ENCODE measurements around the gene PPP6R3.

PPP6R3 gene

DNA sequence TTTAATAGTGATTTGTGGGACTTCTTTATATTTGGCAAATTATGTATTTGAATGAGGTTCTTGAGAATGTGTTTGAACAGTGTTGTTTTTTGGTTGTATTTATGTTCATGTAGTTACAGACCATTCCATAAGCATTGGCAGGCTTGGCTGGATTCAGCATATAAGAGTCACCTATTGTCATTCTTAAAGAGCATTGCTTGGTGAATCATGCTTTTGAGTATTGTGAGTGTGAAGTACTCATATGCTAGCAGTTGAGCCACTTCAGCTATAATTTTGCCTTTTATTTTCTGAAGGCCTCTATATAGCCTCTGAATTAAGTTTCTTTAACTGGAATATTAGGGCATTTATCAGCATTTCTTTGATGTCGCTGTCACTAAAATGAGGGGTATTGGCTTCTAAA lies 113.8 kb downstream of the PPP6R3 start:
- no peak for TF ChIP-seq ZC3H10 (CRISPR knock-in tag; IDR thresholded peaks at IDR 0.05)
- no peak for TF ChIP-seq PPARA (CRISPR knock-in tag; IDR thresholded peaks at IDR 0.05; ENCODE audit: borderline replicate concordance)
- no peak for TF ChIP-seq BACH2 (CRISPR knock-in tag; IDR thresholded peaks at IDR 0.05; ENCODE audit: borderline replicate concordance)
- no peak for TF ChIP-seq TCF4 (CRISPR knock-in tag; IDR thresholded peaks at IDR 0.05; ENCODE audit: borderline replicate concordance)
- no peak for TF ChIP-seq ZFP3 (CRISPR knock-in tag; IDR thresholded peaks at IDR 0.05)
- no peak for TF ChIP-seq RARB (CRISPR knock-in tag; IDR thresholded peaks at IDR 0.05)
- no peak for TF ChIP-seq ARNTL (CRISPR knock-in tag; IDR thresholded peaks at IDR 0.05; ENCODE audit: borderline replicate concordance, low read depth)
- TF ChIP-seq, protein P1, sequence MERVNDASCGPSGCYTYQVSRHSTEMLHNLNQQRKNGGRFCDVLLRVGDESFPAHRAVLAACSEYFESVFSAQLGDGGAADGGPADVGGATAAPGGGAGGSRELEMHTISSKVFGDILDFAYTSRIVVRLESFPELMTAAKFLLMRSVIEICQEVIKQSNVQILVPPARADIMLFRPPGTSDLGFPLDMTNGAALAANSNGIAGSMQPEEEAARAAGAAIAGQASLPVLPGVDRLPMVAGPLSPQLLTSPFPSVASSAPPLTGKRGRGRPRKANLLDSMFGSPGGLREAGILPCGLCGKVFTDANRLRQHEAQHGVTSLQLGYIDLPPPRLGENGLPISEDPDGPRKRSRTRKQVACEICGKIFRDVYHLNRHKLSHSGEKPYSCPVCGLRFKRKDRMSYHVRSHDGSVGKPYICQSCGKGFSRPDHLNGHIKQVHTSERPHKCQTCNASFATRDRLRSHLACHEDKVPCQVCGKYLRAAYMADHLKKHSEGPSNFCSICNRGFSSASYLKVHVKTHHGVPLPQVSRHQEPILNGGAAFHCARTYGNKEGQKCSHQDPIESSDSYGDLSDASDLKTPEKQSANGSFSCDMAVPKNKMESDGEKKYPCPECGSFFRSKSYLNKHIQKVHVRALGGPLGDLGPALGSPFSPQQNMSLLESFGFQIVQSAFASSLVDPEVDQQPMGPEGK (CRISPR knock-in tag; IDR thresholded peaks at IDR 0.05; ENCODE audit: borderline replicate concordance) = no peak
- no peak for TF ChIP-seq ZNF565 (CRISPR knock-in tag; conservative IDR thresholded peaks at IDR 0.05; ENCODE audit: low read depth)
- no peak for TF ChIP-seq SNAI2 (CRISPR knock-in tag; IDR thresholded peaks at IDR 0.05)
- TF ChIP-seq GLIS3 (CRISPR knock-in tag; IDR thresholded peaks at IDR 0.05) = no peak
- no peak; the same call in 2 of the 3 replicates for ATAC-seq

DNA sequence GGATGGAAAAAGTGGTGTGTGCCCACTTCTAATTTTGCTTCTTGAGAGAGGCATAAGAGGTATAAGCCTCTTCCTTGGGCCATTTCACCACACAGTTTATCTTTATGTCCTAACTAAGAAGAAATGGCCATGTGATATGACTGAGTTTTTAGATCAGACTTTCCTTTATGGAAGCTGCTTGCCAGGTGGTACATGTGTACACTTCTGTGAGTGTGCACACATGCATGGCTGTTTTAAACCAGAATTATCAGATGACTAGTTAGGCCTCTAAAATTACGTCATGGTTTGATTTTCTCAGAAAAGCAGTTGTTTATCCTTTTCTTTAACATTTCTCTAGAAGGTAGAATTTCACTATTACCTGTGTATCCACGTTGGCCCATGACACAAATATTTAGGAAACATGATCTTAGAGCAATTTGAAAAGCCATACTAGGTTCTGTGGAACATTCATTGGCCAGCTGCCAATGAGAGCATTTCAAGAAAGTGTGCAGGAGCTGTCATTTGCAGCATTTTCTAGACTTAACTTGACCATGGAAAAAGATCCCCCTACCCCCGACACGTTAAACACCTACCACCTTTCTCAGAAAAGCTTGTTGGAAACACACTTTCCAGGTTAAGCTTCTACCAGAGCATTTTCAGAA lies 114.6 kb downstream of the PPP6R3 start:
- ATAC-seq = no peak
- TF ChIP-seq TOX (CRISPR knock-in tag; IDR thresholded peaks at IDR 0.05; ENCODE audit: borderline replicate concordance) (no peak), CSDC2 (CRISPR knock-in tag; IDR thresholded peaks at IDR 0.05) (no peak), ISL1 (CRISPR knock-in tag; IDR thresholded peaks at IDR 0.05) (no peak), BACH2 (CRISPR knock-in tag; IDR thresholded peaks at IDR 0.05; ENCODE audit: borderline replicate concordance) (no peak), OSR1 (CRISPR knock-in tag; IDR thresholded peaks at IDR 0.05) (no peak)
- TF ChIP-seq, protein P2, sequence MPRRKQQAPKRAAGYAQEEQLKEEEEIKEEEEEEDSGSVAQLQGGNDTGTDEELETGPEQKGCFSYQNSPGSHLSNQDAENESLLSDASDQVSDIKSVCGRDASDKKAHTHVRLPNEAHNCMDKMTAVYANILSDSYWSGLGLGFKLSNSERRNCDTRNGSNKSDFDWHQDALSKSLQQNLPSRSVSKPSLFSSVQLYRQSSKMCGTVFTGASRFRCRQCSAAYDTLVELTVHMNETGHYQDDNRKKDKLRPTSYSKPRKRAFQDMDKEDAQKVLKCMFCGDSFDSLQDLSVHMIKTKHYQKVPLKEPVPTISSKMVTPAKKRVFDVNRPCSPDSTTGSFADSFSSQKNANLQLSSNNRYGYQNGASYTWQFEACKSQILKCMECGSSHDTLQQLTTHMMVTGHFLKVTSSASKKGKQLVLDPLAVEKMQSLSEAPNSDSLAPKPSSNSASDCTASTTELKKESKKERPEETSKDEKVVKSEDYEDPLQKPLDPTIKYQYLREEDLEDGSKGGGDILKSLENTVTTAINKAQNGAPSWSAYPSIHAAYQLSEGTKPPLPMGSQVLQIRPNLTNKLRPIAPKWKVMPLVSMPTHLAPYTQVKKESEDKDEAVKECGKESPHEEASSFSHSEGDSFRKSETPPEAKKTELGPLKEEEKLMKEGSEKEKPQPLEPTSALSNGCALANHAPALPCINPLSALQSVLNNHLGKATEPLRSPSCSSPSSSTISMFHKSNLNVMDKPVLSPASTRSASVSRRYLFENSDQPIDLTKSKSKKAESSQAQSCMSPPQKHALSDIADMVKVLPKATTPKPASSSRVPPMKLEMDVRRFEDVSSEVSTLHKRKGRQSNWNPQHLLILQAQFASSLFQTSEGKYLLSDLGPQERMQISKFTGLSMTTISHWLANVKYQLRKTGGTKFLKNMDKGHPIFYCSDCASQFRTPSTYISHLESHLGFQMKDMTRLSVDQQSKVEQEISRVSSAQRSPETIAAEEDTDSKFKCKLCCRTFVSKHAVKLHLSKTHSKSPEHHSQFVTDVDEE (CRISPR knock-in tag; IDR thresholded peaks at IDR 0.05) = no peak

DNA sequence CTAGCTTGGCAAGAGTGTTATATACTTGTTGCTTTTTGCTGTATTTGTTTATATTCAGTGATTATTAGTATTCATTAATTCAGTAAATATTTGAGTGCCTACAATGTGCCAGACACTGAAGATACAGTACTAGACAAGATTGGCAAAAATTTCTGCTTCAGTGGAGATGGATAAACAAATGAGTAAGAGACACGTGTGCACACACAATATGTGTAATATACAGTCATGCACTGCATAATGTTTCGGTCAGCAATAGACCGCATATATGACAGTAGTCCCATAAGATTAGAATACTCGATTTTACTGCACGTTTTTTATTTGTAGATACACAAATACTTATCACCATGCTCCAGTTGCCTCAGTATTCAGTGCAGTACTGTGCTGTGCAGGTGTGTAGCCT lies 118.9 kb downstream of the PPP6R3 start:
- TF ChIP-seq TOX (CRISPR knock-in tag; IDR thresholded peaks at IDR 0.05; ENCODE audit: borderline replicate concordance) = no peak
- no peak for TF ChIP-seq ZFP3 (CRISPR knock-in tag; IDR thresholded peaks at IDR 0.05)
- no peak for ATAC-seq

DNA sequence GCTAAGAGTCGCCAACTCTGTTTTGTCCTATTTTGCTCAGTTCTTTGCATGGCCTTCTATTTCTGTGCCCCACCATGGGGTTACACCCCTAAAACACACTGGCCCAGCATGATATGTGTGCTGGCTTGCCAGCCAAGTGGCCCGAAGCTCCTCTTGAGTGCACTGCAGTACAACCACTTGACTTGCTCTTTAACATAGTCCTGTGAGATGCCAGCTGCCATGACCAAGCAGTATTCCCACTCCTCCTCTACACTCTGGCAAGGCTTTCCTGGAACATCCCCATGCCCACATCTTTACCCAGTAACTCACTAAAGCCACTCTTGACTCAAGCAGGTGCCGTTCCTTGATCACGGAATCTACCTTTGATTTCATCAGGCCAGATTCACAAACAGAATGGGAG lies 120.9 kb downstream of the PPP6R3 start:
- no peak for ATAC-seq
- TF ChIP-seq OSR1 (CRISPR knock-in tag; IDR thresholded peaks at IDR 0.05) (no peak), GLIS3 (CRISPR knock-in tag; IDR thresholded peaks at IDR 0.05) (no peak), PPARA (CRISPR knock-in tag; IDR thresholded peaks at IDR 0.05; ENCODE audit: borderline replicate concordance) (no peak), TOX (CRISPR knock-in tag; IDR thresholded peaks at IDR 0.05; ENCODE audit: borderline replicate concordance) (no peak), ZFP30 (CRISPR knock-in tag; IDR thresholded peaks at IDR 0.05) (no peak), ZC3H10 (CRISPR knock-in tag; IDR thresholded peaks at IDR 0.05) (no peak), ARNTL (CRISPR knock-in tag; IDR thresholded peaks at IDR 0.05; ENCODE audit: borderline replicate concordance, low read depth) (no peak), ZNF70 (CRISPR knock-in tag; IDR thresholded peaks at IDR 0.05) (no peak), BACH2 (CRISPR knock-in tag; IDR thresholded peaks at IDR 0.05; ENCODE audit: borderline replicate concordance) (no peak), ISL1 (CRISPR knock-in tag; IDR thresholded peaks at IDR 0.05) (no peak)
- TF ChIP-seq, protein P1 (CRISPR knock-in tag; IDR thresholded peaks at IDR 0.05; ENCODE audit: borderline replicate concordance) = no peak
- TF ChIP-seq, protein P3, sequence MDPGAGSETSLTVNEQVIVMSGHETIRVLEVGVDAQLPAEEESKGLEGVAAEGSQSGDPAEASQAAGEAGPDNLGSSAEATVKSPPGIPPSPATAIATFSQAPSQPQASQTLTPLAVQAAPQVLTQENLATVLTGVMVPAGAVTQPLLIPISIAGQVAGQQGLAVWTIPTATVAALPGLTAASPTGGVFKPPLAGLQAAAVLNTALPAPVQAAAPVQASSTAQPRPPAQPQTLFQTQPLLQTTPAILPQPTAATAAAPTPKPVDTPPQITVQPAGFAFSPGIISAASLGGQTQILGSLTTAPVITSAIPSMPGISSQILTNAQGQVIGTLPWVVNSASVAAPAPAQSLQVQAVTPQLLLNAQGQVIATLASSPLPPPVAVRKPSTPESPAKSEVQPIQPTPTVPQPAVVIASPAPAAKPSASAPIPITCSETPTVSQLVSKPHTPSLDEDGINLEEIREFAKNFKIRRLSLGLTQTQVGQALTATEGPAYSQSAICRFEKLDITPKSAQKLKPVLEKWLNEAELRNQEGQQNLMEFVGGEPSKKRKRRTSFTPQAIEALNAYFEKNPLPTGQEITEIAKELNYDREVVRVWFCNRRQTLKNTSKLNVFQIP (CRISPR knock-in tag; IDR thresholded peaks at IDR 0.05; ENCODE audit: borderline replicate concordance, low read depth) = no peak
